ENCODE results near the gene FAM227A.

FAM227A gene

DNA sequence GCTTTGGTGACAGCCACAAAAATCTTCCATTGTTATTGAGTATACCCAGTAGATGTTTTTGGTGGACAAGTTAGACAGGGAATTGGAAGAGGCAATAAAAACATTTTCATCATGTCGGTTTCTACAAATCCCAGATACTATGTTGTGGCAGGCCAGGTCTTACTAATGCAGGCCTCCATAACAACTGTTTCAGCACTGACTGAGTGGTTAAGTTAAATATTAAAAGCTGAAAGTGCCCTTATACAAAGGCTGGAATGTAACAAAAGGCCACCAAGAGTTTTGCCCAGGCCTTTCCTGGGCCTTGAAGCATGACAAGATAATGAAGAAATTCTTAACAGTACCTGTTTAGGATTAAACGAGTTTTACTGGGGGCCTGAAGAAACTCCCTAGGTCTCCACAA is 115.5 kb downstream of the FAM227A start:
- no peak for DNase-seq (ENCODE audit: low read depth)

DNA sequence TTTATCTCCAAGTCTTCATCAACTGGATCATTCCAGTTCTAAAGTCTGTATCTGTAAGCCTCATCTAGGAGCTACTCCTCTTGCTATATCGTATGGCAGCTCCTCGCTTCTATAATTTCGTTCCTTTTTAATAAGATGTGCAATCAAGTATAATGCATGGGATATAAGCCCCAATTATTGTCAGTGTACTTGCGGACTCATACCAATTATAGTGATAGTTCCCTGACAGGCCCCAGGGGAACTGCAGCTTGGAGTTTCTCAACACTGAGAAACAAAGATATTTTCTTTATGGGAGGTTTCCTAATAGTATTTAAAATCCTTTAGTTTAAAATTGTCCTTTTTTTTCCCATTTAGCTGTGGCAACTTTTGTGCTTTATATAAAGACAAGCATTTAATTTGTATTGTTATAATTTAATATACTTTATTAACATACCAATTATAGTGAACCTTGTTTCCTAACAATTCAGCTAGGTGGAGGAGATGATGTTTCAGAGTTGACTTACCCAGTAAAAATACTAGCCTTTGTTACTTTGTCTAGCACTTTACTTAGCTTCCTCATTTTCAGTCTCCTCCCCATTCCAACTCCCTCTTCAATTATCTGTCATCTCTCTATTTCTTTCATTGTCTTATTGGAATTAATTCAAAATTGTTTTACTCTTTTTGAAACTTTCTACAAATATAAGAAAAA is 124.8 kb downstream of the FAM227A start:
- DNase-seq (ENCODE audit: low read depth) = no peak

All from stimulated activated CD8-positive, alpha-beta memory T cell treated with anti-CD3 and anti-CD28 coated beads, Interleukin-15, amount 100 ng/mL, for 1 hour (primary cell).